Epidermal melanocyte (primary cell): Measurements from ENCODE around the gene CHRNG.
A peak's percentile ranks its signal among the peaks of the same experiment; 100 is the strongest.
"Not testable (repeated sequence)": the region's sequence is repeated elsewhere in the genome, so short reads cannot be mapped to it uniquely, and the experiment has no call there.

Experiments used
- DNase-seq: peaks from one replicate; pipeline ENCODE4 v3.0.0; 2011; ENCODE audit warnings: low spot score; ENCODE audit not compliant: insufficient read length

CHRNG gene

GRCh38 chr2:232527905-232528470, 11.5 kb upstream of the CHRNG start:
- DNase-seq, result no peak

- DNase-seq, result no peak
These were observed 10.6 kb upstream of the CHRNG start for GRCh38 chr2:232528746-232529460.

GRCh38 chr2:232529806-232530547, 9.5 kb upstream of the CHRNG start:
- no peak for DNase-seq

GRCh38 chr2:232530626-232531260, 8.7 kb upstream of the CHRNG start:
- no peak for DNase-seq

GRCh38 chr2:232532419-232532818, 7.1 kb upstream of the CHRNG start:
- no peak for DNase-seq

GRCh38 chr2:232532821-232533220, 6.7 kb upstream of the CHRNG start:
- DNase-seq, result not testable (repeated sequence)

- no peak for DNase-seq
These were observed 5.4 kb upstream of the CHRNG start for GRCh38 chr2:232533944-232534710.

GRCh38 chr2:232534940-232535651, 4.4 kb upstream of the CHRNG start:
- no peak for DNase-seq

GRCh38 chr2:232535761-232536530, 3.5 kb upstream of the CHRNG start:
- DNase-seq, result no peak

GRCh38 chr2:232537079-232537478, 2.4 kb upstream of the CHRNG start:
- no peak for DNase-seq

GRCh38 chr2:232537499-232537898, 2.0 kb upstream of the CHRNG start:
- DNase-seq, result no peak

- no peak for DNase-seq
These were observed 821 bp upstream of the CHRNG start for GRCh38 chr2:232538671-232539070.

- DNase-seq, result no peak
These were observed 1.0 kb downstream of the CHRNG start for GRCh38 chr2:232540441-232541041.

GRCh38 chr2:232541195-232541960, 1.9 kb downstream of the CHRNG start:
- no peak for DNase-seq

GRCh38 chr2:232541961-232542714, 2.6 kb downstream of the CHRNG start:
- DNase-seq, result peak; percentile 0

GRCh38 chr2:232542715-232543467, 3.4 kb downstream of the CHRNG start:
- peak; percentile 9 for DNase-seq

GRCh38 chr2:232543491-232543890, 4.0 kb downstream of the CHRNG start:
- DNase-seq, result peak; percentile 10
